Measurements from ENCODE around the gene TPSAB1. TPM values are rescaled to one million over a fixed set of nuclear protein-coding genes. Genes with fewer than 3 reads are reported as not detected.
A peak's percentile ranks its signal among the peaks of the same experiment; 100 is the strongest.

TPSAB1 gene
- total RNA-seq, 1 experiment from 2014 or later, result 0.25 TPM

GRCh38 chr16:1193825-1194581 lies 46.5 kb upstream of the TPSAB1 start:
- ATAC-seq (peak; percentile 7; the same call in 1 of the 2 replicates), DNase-seq (ENCODE audit: low read depth, low spot score) (no peak)
- ChIA-PET POLR2A (interaction anchor here (0.9 kb wide), 1 partner anchor 137 kb away, joined by 4 read pairs; no protein-coding TSS in a partner anchor), CTCF (interaction anchor here (0.9 to 1.4 kb wide), 5 partner anchors 43 to 137 kb away, joined by 3 read pairs; no protein-coding TSS in a partner anchor), RAD21 (ENCODE audit: low non-redundant PET in 1 of 2, low total read pairs in 2 of 2, uncharacterized antibody in 2 of 2, unreplicated experiment in 2 of 2) (interaction anchor here in 1 of 2 experiments (0.6 to 0.9 kb wide), 3 partner anchors 10 to 137 kb away, joined by 3 to 4 read pairs (median 3); no protein-coding TSS in a partner anchor)
- Histone ChIP-seq H3K9me3 (ENCODE audit: control insufficient read depth in 1 of 2, insufficient read depth in 1 of 2, low read depth in 1 of 2, low read length in 2 of 2) (no peaks in the 10 kb centered on the region), H3K4me2 (ENCODE audit: low read length) (peak overlapping the region; percentile 78), H3K9ac (ENCODE audit: low read length) (peak overlapping the region; percentile 67), H2AFZ (ENCODE audit: low read depth, low read length, poor library complexity, severe bottlenecking) (no peak overlapping the region), H3K4me3 (replicated peaks in 1 of 2; ENCODE audit: low read depth in 1 of 2, low read length in 2 of 2) (peak overlapping the region; percentile 28 to 58), H3K27ac (ENCODE audit: low read depth, low read length) (peak overlapping the region; percentile 72), H4K20me1 (ENCODE audit: insufficient read depth) (no peaks in the 10 kb centered on the region), H3K36me3 (ENCODE audit: control insufficient read depth in 1 of 2, insufficient read depth in 2 of 2, low read length in 2 of 2) (no peaks in the 10 kb centered on the region), H3K27me3 (ENCODE audit: insufficient read depth, low read length) (no peaks in the 10 kb centered on the region), H3K79me2 (ENCODE audit: insufficient read depth, low read length) (no peaks in the 10 kb centered on the region), H3K4me1 (ENCODE audit: control insufficient read depth in 1 of 2, insufficient read depth in 2 of 2, low read length in 2 of 2) (peaks cover 22 to 44% of the 10 kb centered on the region in 2 experiments), H3K9me2 (ENCODE audit: insufficient read depth) (no peaks in the 10 kb centered on the region)
- no TSS peak for BruUV-seq (replicated peaks)
- TF ChIP-seq ELF1 (IDR thresholded peaks at IDR 0.05; ENCODE audit: borderline replicate concordance, low read depth), result no peak
- TF ChIP-seq SP1 (IDR thresholded peaks at IDR 0.05; ENCODE audit: low read depth), result no peak
- no peak for TF ChIP-seq YY1 (IDR thresholded peaks at IDR 0.05; ENCODE audit: extremely low read depth, insufficient replicate concordance, low read depth, low read length)
- no peak for TF ChIP-seq SIN3A (IDR thresholded peaks at IDR 0.05; ENCODE audit: low read depth)
- no peak for TF ChIP-seq MAX (IDR thresholded peaks at IDR 0.05)
- no peak for TF ChIP-seq CEBPB (IDR thresholded peaks at IDR 0.05; ENCODE audit: low read depth)
- no peak for TF ChIP-seq JUND (IDR thresholded peaks at IDR 0.05)
- TF ChIP-seq ATF3 (IDR thresholded peaks at IDR 0.05), result no peak
- TF ChIP-seq SRF (IDR thresholded peaks at IDR 0.05; ENCODE audit: low read depth), result no peak
- intact Hi-C loops (cut with micrococcal nuclease), result loop anchor here (1.0 to 5.0 kb wide), 3 partner anchors 42 to 137 kb away; partner anchors contain the start of gene CACNA1H

Measured in HCT116 (cell line).